ENCODE data around the gene NAALAD2.
A peak's percentile ranks its signal among the peaks of the same experiment; 100 is the strongest.
"Not testable (repeated sequence)": the region's sequence is repeated elsewhere in the genome, so short reads cannot be mapped to it uniquely, and the experiment has no call there.

The NAALAD2 gene

DNA sequence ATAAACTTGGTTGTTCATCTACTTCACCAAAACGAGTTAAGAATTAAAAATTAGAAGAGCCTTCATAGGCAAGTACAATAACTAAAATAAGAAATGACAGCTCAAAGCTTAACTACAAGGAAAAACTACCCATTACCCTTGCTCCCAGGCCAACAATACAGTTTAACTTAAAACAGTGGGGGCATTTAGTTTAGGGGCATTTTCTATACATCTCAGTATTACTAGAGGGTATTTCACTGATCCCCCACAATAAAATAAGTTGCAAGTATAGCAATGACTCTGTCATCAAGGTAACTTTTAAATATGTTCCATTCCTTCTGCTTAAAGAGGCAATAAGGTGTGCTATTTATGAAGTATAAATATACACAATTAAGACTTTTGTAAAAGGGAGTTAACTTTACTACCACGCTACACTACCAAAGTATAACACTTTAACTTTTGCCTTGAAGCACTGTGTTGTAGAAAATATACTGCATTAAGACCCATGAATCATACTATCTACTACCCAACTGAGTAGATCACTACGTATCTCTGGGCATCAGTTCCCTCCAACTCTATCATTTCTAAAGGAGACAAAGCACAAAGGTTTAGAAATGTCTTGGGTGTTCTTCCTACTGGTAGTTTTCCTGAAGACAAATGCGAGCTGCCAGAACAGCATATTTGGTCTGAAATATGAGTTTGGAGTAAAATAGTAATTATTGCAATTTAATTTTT lies 58.6 kb downstream of the NAALAD2 start:
- TF ChIP-seq, protein P1, sequence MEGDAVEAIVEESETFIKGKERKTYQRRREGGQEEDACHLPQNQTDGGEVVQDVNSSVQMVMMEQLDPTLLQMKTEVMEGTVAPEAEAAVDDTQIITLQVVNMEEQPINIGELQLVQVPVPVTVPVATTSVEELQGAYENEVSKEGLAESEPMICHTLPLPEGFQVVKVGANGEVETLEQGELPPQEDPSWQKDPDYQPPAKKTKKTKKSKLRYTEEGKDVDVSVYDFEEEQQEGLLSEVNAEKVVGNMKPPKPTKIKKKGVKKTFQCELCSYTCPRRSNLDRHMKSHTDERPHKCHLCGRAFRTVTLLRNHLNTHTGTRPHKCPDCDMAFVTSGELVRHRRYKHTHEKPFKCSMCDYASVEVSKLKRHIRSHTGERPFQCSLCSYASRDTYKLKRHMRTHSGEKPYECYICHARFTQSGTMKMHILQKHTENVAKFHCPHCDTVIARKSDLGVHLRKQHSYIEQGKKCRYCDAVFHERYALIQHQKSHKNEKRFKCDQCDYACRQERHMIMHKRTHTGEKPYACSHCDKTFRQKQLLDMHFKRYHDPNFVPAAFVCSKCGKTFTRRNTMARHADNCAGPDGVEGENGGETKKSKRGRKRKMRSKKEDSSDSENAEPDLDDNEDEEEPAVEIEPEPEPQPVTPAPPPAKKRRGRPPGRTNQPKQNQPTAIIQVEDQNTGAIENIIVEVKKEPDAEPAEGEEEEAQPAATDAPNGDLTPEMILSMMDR (IDR thresholded peaks at IDR 0.05; ENCODE audit: control insufficient read depth, insufficient read depth, low read depth, low read length, missing control alignments), result no peak
- no peak overlapping the region for H3K4me3 ChIP-seq (ENCODE audit: control insufficient read depth, low read depth, low read length)
- DNase-seq (ENCODE audit: low read depth), result no peak

DNA sequence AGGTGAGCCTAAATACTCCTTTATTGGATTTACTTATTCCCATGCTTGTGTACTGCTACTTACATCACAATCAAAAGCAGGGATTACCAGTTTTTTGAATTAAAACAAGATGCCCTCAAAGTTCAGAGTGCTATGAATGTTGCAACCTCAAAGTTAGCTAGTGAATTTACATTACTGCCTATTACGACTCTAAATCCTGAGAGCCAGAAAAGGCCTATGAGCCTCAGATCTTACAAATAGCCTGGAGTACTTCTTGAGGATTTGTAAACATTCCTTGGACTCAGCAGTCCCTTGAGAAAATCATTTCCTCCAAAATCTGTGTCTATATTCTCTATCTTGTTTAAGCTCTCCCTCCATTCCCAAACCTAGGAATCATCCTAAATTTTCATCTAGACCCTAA lies 62.9 kb downstream of the NAALAD2 start:
- TF ChIP-seq, protein P1 (IDR thresholded peaks at IDR 0.05; ENCODE audit: control insufficient read depth, insufficient read depth, low read depth, low read length, missing control alignments), result no peak
- H3K4me3 ChIP-seq (ENCODE audit: control insufficient read depth, low read depth, low read length), result no peak overlapping the region
- no peak for DNase-seq (ENCODE audit: low read depth)

- TF ChIP-seq, protein P1 (IDR thresholded peaks at IDR 0.05; ENCODE audit: control insufficient read depth, insufficient read depth, low read depth, low read length, missing control alignments), result no peak
- H3K4me3 ChIP-seq (ENCODE audit: control insufficient read depth, low read depth, low read length), result no peak overlapping the region
- DNase-seq (ENCODE audit: low read depth), result no peak
Observed at GRCh38 chr11:90202342-90202741, 67.9 kb downstream of the NAALAD2 start.

DNA sequence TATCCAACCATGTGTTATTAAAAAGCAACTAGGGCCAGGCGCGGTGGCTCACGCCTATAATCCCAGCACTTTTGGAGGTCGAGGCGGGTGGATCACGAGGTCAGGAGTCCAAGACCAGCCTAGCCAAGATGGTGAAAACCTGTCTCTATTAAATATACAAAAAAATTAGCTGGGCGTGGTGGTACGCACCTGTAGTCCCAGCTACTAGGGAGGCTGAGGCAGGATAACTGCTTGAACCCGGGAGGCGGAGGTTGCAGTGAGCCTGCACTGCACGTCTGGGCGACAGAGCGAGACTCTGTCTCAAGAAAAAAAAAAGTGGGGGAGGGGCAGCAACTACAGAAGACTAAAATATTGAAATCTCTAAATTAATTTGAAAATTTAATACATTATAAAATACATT lies 69.9 kb downstream of the NAALAD2 start:
- H3K4me3 ChIP-seq (ENCODE audit: control insufficient read depth, low read depth, low read length), result no peak overlapping the region
- DNase-seq (ENCODE audit: low read depth), result no peak
- TF ChIP-seq, protein P1 (IDR thresholded peaks at IDR 0.05; ENCODE audit: control insufficient read depth, insufficient read depth, low read depth, low read length, missing control alignments), result no peak

DNA sequence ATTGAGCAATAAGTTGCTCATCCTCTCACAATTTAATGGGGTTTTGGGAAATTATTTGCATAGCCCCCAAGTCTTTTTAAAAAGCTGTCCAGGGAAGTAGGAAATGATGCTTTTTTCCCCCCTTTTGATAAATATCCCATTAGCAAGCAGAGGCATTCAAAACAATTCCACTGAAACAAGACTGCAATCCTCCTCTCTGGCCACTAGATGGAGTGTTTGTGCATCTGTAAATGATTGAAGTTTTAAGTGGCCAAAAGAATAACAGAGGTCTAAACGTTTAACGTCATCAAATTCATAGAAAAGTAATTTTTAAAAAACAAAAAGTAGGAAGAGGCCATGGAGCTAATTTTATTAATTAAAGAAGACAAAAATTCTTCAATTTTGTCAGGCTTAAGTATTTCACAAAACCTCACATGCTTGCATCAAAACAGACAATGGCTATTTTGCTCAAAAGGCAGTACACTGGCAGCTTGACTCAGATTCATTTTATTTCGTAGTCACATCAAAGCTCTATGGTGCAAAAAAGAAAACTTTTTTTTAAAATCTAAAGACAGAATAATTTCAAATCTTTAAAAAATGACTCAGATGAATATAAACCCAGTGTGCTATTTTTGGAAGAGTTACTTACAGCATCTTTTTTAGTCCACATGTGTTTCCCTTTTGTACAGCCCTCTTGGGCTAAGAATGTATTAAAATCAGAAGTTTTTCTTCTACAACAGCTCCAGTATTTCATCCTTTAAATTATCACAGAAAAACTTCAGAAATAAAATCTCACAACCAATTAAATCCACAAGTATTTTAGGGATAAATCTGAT lies 70.6 kb downstream of the NAALAD2 start:
- TF ChIP-seq, protein P1 (IDR thresholded peaks at IDR 0.05; ENCODE audit: control insufficient read depth, insufficient read depth, low read depth, low read length, missing control alignments), result peak; percentile 88
- H3K4me3 ChIP-seq (ENCODE audit: control insufficient read depth, low read depth, low read length), result no peak overlapping the region

GRCh38 chr11:90207992-90208391 lies 73.5 kb downstream of the NAALAD2 start:
- not testable (repeated sequence) for DNase-seq (ENCODE audit: low read depth); H3K4me3 ChIP-seq (ENCODE audit: control insufficient read depth, low read depth, low read length)

More for the DNA sequence above, 70.6 kb downstream of the NAALAD2 start:
- DNase-seq (ENCODE audit: low read depth), result peak; percentile 16

DNA sequence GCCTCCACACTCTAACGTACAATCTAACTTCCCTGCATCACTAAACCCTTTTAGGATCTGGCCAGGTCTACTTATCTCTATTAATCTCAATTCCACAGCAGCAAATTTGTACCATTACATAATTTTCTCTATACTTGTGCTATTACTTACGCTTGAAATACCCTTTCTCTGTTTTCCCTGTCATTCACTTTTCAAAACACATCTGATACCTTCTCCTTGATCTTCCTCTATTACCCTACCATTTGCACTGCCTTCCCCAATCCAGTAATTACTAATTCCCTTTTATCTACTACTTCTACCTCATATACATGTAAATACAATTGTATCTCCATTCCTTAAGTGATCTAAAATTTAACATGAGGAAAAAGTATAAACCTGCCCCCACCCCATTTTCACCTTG lies 74.4 kb downstream of the NAALAD2 start:
- no peak overlapping the region for H3K4me3 ChIP-seq (ENCODE audit: control insufficient read depth, low read depth, low read length)
- TF ChIP-seq, protein P1 (IDR thresholded peaks at IDR 0.05; ENCODE audit: control insufficient read depth, insufficient read depth, low read depth, low read length, missing control alignments), result no peak
- no peak for DNase-seq (ENCODE audit: low read depth)
